ENCODE measurements around the gene OPHN1.
A peak's percentile ranks its signal among the peaks of the same experiment; 100 is the strongest.
"Not testable (repeated sequence)": the region's sequence is repeated elsewhere in the genome, so short reads cannot be mapped to it uniquely, and the experiment has no call there.

Gene OPHN1

DNA sequence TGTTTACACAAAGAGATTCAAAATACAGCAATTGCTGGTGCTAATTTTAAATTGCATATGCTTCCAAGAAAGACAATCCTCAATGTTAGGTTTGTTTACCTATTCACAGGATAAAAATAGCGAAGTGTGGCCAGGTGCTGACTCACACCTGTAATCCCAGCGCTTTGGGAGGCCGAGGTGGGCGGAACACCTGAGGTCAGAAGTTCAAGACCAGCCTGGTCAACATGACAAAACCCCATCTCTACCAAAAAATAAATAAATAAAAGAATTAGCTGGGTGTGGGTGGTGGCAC is 77.7 kb downstream of the OPHN1 start:
- TF ChIP-seq, protein P1, sequence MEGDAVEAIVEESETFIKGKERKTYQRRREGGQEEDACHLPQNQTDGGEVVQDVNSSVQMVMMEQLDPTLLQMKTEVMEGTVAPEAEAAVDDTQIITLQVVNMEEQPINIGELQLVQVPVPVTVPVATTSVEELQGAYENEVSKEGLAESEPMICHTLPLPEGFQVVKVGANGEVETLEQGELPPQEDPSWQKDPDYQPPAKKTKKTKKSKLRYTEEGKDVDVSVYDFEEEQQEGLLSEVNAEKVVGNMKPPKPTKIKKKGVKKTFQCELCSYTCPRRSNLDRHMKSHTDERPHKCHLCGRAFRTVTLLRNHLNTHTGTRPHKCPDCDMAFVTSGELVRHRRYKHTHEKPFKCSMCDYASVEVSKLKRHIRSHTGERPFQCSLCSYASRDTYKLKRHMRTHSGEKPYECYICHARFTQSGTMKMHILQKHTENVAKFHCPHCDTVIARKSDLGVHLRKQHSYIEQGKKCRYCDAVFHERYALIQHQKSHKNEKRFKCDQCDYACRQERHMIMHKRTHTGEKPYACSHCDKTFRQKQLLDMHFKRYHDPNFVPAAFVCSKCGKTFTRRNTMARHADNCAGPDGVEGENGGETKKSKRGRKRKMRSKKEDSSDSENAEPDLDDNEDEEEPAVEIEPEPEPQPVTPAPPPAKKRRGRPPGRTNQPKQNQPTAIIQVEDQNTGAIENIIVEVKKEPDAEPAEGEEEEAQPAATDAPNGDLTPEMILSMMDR (IDR thresholded peaks at IDR 0.05; ENCODE audit: control insufficient read depth, extremely low read depth, insufficient read depth): no peak
- H3K4me3 ChIP-seq (ENCODE audit: low read depth, low read length): no peak overlapping the region
- DNase-seq (ENCODE audit: low read depth): no peak

DNA sequence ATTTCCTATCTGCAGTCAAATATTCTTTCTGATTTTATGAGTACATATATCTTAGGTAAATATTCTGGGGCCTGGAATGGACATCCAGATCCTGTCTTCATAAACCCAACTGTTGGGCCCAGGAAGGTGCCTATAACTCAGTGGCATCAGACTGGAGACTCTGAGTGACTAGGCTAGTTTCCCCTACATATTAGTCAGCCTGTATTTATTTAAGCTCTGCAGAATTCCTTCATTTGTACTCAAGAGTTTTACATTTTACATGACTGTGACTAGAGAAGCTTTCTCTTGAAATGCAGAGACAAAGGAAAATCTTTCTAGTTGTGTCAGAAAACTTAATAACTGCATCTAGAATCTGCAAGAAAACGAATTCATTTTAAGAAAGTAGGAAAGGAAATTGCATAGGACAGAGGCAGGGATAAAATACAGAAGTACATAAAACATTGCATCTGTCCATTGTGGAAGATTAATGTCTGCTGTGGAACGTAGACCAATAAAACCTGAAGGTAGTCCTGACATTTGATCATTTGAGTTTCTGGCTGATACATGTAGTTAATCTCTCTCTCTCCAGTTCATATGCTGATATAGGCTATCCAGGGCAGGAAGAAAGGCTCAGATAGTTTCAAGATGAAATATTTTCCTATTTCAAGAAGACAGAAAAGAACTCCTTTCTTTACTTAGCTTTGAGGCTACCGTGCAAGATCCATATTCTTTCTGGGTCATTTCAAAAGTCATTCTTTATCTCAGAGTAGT is 78.2 kb downstream of the OPHN1 start:
- DNase-seq (ENCODE audit: low read depth): no peak
- TF ChIP-seq, protein P1 (IDR thresholded peaks at IDR 0.05; ENCODE audit: control insufficient read depth, extremely low read depth, insufficient read depth): no peak
- H3K4me3 ChIP-seq (ENCODE audit: low read depth, low read length): no peak overlapping the region

DNA sequence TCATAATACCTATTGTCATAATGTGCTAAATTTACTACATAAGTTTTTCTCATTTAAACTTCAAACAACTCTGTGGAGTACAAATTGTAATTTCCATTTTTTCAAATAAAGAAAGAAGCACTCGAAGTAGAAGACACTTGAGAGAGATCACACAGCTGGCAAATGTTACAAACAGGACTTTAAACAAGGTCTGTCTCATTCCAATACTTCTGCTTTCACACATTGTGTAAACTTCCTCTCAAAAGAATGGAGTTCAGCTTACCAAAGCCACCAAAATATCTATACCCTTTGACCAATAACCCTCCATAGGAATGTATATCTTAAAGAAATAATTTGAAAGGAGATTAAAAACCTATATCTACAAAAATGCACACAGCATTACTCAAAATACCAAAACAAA is 88.3 kb downstream of the OPHN1 start:
- no peak for DNase-seq (ENCODE audit: low read depth)
- H3K4me3 ChIP-seq (ENCODE audit: low read depth, low read length): no peak overlapping the region
- TF ChIP-seq, protein P1 (IDR thresholded peaks at IDR 0.05; ENCODE audit: control insufficient read depth, extremely low read depth, insufficient read depth): no peak

DNA sequence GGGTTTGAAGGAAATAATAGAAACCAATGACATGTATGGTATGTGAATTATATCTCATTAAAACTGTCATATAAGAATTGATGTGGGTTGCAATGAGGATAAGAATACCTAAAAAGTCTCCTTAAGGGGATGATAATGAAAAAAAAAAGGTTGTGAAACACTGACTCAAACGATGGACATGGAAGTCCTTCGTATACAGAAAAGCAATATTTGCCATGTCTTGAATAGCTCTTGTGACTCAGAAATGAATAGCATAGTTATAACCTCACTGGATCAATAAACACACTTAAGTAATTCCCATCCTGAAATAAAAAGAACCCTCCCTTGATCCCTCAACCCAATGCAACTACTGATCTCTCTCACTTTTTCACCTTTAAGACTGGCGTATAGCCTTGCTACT is 89.7 kb downstream of the OPHN1 start:
- DNase-seq (ENCODE audit: low read depth): no peak

DNA sequence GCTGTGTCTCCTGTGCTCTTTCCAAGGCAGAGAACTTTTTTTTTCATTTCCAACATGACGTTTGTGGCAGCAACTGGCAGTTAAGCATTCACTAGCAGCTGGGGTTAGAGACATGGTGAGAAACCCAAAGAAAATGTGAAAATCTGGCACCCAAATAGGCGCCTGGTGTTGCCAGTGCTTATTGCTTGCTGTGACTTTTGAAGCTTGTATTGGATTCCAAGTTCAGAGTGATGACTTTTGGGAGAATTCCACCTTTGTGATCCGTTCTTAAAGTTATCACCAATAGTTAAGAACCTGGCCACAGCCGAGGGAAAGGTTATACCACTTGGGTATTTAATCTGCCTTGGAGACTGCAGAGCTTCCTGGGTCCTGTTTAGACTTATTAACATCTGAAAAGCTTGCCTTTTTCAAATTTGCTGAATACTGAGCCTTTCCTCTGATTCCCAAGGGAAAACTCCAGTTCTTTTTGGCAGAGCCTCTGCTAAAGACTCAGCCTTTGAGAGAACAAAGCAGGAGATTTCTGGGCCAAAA is 101.0 kb downstream of the OPHN1 start:
- DNase-seq (ENCODE audit: low read depth): no peak
- TF ChIP-seq, protein P1 (IDR thresholded peaks at IDR 0.05; ENCODE audit: control insufficient read depth, extremely low read depth, insufficient read depth): no peak
- peak overlapping the region; percentile 7; the same call in 1 of the 2 replicates for H3K4me3 ChIP-seq (ENCODE audit: low read depth, low read length)

More for the DNA sequence above, 89.7 kb downstream of the OPHN1 start:
- H3K4me3 ChIP-seq (ENCODE audit: low read depth, low read length): no peak overlapping the region
- TF ChIP-seq, protein P1 (IDR thresholded peaks at IDR 0.05; ENCODE audit: control insufficient read depth, extremely low read depth, insufficient read depth): no peak

DNA sequence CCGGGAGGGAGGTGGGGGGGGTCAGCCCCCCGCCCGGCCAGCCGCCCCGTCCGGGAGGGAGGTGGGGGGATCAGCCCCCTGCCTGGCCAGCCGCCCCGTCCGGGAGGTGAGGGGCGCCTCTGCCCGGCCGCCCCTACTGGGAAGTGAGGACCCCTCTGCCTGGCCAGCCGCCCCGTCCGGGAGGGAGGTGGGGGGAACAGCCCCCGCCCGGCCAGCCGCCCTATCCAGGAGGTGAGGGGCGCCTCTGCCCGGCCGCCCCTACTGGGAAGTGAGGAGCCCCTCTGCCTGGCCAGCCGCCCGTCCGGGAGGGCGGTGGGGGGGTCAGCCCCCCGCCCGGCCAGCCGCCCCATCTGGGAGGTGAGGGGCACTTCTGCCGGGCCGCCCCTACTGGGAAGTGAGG is 106.5 kb downstream of the OPHN1 start:
- DNase-seq (ENCODE audit: low read depth); H3K4me3 ChIP-seq (ENCODE audit: low read depth, low read length): not testable (repeated sequence)

DNA sequence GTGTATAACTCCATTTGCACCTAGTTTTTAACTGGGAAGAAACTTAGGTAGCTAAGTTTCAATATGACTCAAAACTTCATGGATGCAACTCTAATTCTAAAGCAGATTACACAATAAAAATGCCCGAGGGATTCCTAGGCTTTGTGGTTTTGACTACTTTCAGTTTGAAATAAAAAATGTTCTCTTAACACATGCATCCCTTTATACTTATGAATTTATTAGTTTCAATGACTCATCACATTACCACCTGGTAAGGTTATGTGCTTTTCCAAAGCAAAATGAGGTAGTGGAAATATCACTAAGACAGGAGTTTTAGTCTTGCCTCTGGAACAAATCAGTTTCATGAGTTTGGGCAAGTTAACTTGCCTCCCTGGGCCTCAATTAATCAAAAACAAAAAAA is 125.5 kb downstream of the OPHN1 start:
- no peak for DNase-seq (ENCODE audit: low read depth)
- H3K4me3 ChIP-seq (ENCODE audit: low read depth, low read length): no peak overlapping the region
- TF ChIP-seq, protein P1 (IDR thresholded peaks at IDR 0.05; ENCODE audit: control insufficient read depth, extremely low read depth, insufficient read depth): no peak
